ENCODE data around the gene ZNRF3.
"Not testable (repeated sequence)": the region's sequence is repeated elsewhere in the genome, so short reads cannot be mapped to it uniquely, and the experiment has no call there.

The ZNRF3 gene

GRCh38 chr22:28948860-28949551 is 65.6 kb downstream of the ZNRF3 start:
- Histone ChIP-seq H3K9me3 (ENCODE audit: low read length) (peaks cover 11% of the 10 kb centered on the region), H3K4me1 (ENCODE audit: insufficient read depth, low read length) (peaks cover 19% of the 10 kb centered on the region)
- H2AFZ ChIP-seq (ENCODE audit: low read depth, low read length); H3K36me3 ChIP-seq (ENCODE audit: insufficient read depth, low read length); H3K4me3 ChIP-seq (ENCODE audit: low read length); H3K27me3 ChIP-seq (ENCODE audit: insufficient read depth, low read length): not testable (repeated sequence)

- Histone ChIP-seq H3K9me3 (ENCODE audit: low read length) (peaks cover 11% of the 10 kb centered on the region), H2AFZ (ENCODE audit: low read depth, low read length) (no peak overlapping the region), H3K27me3 (ENCODE audit: insufficient read depth, low read length) (no peaks in the 10 kb centered on the region), H3K36me3 (ENCODE audit: insufficient read depth, low read length) (no peaks in the 10 kb centered on the region), H3K4me1 (ENCODE audit: insufficient read depth, low read length) (peaks cover 17% of the 10 kb centered on the region), H3K4me3 (ENCODE audit: low read length) (no peak overlapping the region)
Measured at GRCh38 chr22:28949788-28950187, 66.4 kb downstream of the ZNRF3 start.

GRCh38 chr22:28950617-28951411 is 67.4 kb downstream of the ZNRF3 start:
- Histone ChIP-seq H2AFZ (ENCODE audit: low read depth, low read length) (no peak overlapping the region), H3K36me3 (ENCODE audit: insufficient read depth, low read length) (no peaks in the 10 kb centered on the region), H3K4me1 (ENCODE audit: insufficient read depth, low read length) (peaks cover 17% of the 10 kb centered on the region)

GRCh38 chr22:28951530-28951929 is 68.2 kb downstream of the ZNRF3 start:
- Histone ChIP-seq H3K4me1 (ENCODE audit: insufficient read depth, low read length) (peaks cover 21% of the 10 kb centered on the region), H3K9me3 (ENCODE audit: low read length) (peaks cover 11% of the 10 kb centered on the region), H3K4me3 (ENCODE audit: low read length) (no peak overlapping the region), H2AFZ (ENCODE audit: low read depth, low read length) (no peak overlapping the region), H3K27me3 (ENCODE audit: insufficient read depth, low read length) (no peaks in the 10 kb centered on the region), H3K36me3 (ENCODE audit: insufficient read depth, low read length) (no peaks in the 10 kb centered on the region)

More at GRCh38 chr22:28950617-28951411, 67.4 kb downstream of the ZNRF3 start:
- Histone ChIP-seq H3K4me3 (ENCODE audit: low read length) (no peak overlapping the region), H3K27me3 (ENCODE audit: insufficient read depth, low read length) (no peaks in the 10 kb centered on the region), H3K9me3 (ENCODE audit: low read length) (peaks cover 11% of the 10 kb centered on the region)

- Histone ChIP-seq H2AFZ (ENCODE audit: low read depth, low read length) (no peak overlapping the region), H3K27me3 (ENCODE audit: insufficient read depth, low read length) (no peaks in the 10 kb centered on the region)
Measured at GRCh38 chr22:28951969-28952521, 68.7 kb downstream of the ZNRF3 start.

GRCh38 chr22:28952857-28953256 is 69.5 kb downstream of the ZNRF3 start:
- peaks cover 27% of the 10 kb centered on the region for H3K4me1 ChIP-seq (ENCODE audit: insufficient read depth, low read length)
- H3K4me3 ChIP-seq (ENCODE audit: low read length) = no peak overlapping the region
- H3K27me3 ChIP-seq (ENCODE audit: insufficient read depth, low read length) = no peaks in the 10 kb centered on the region
- no peaks in the 10 kb centered on the region for H3K36me3 ChIP-seq (ENCODE audit: insufficient read depth, low read length)
- H2AFZ ChIP-seq (ENCODE audit: low read depth, low read length) = no peak overlapping the region
- no peaks in the 10 kb centered on the region for H3K9me3 ChIP-seq (ENCODE audit: low read length)

More at GRCh38 chr22:28951969-28952521, 68.7 kb downstream of the ZNRF3 start:
- Histone ChIP-seq H3K36me3 (ENCODE audit: insufficient read depth, low read length) (no peaks in the 10 kb centered on the region), H3K4me1 (ENCODE audit: insufficient read depth, low read length) (peaks cover 26% of the 10 kb centered on the region), H3K4me3 (ENCODE audit: low read length) (no peak overlapping the region), H3K9me3 (ENCODE audit: low read length) (peaks cover 6% of the 10 kb centered on the region)

GRCh38 chr22:28953403-28953802 is 70.0 kb downstream of the ZNRF3 start:
- Histone ChIP-seq H3K4me1 (ENCODE audit: insufficient read depth, low read length) (peaks cover 27% of the 10 kb centered on the region), H3K27me3 (ENCODE audit: insufficient read depth, low read length) (no peaks in the 10 kb centered on the region), H3K36me3 (ENCODE audit: insufficient read depth, low read length) (no peaks in the 10 kb centered on the region), H2AFZ (ENCODE audit: low read depth, low read length) (no peak overlapping the region), H3K9me3 (ENCODE audit: low read length) (no peaks in the 10 kb centered on the region), H3K4me3 (ENCODE audit: low read length) (no peak overlapping the region)

- peaks cover 2% of the 10 kb centered on the region for H3K36me3 ChIP-seq (ENCODE audit: insufficient read depth, low read length)
- no peak overlapping the region for H3K4me3 ChIP-seq (ENCODE audit: low read length)
- peaks cover 27% of the 10 kb centered on the region for H3K4me1 ChIP-seq (ENCODE audit: insufficient read depth, low read length)
- H3K27me3 ChIP-seq (ENCODE audit: insufficient read depth, low read length) = no peaks in the 10 kb centered on the region
- no peak overlapping the region for H2AFZ ChIP-seq (ENCODE audit: low read depth, low read length)
- H3K9me3 ChIP-seq (ENCODE audit: low read length) = peaks cover 2% of the 10 kb centered on the region
Measured at GRCh38 chr22:28953976-28954880, 70.9 kb downstream of the ZNRF3 start.

- peaks cover 2% of the 10 kb centered on the region for H3K36me3 ChIP-seq (ENCODE audit: insufficient read depth, low read length)
- no peaks in the 10 kb centered on the region for H3K27me3 ChIP-seq (ENCODE audit: insufficient read depth, low read length)
- H3K4me1 ChIP-seq (ENCODE audit: insufficient read depth, low read length) = peaks cover 27% of the 10 kb centered on the region
- H3K9me3 ChIP-seq (ENCODE audit: low read length) = peaks cover 2% of the 10 kb centered on the region
- H2AFZ ChIP-seq (ENCODE audit: low read depth, low read length) = no peak overlapping the region
- H3K4me3 ChIP-seq (ENCODE audit: low read length) = no peak overlapping the region
Measured at GRCh38 chr22:28955817-28956216, 72.4 kb downstream of the ZNRF3 start.

GRCh38 chr22:28956506-28956905 is 73.1 kb downstream of the ZNRF3 start:
- Histone ChIP-seq H3K27me3 (ENCODE audit: insufficient read depth, low read length) (no peaks in the 10 kb centered on the region), H3K36me3 (ENCODE audit: insufficient read depth, low read length) (peaks cover 2% of the 10 kb centered on the region), H2AFZ (ENCODE audit: low read depth, low read length) (no peak overlapping the region)

GRCh38 chr22:28958611-28959010 is 75.2 kb downstream of the ZNRF3 start:
- H3K4me3 ChIP-seq (ENCODE audit: low read length) = no peak overlapping the region
- peaks cover 30% of the 10 kb centered on the region for H3K4me1 ChIP-seq (ENCODE audit: insufficient read depth, low read length)
- H3K27me3 ChIP-seq (ENCODE audit: insufficient read depth, low read length) = no peaks in the 10 kb centered on the region
- H3K9me3 ChIP-seq (ENCODE audit: low read length) = peaks cover 2% of the 10 kb centered on the region
- peaks cover 2% of the 10 kb centered on the region for H3K36me3 ChIP-seq (ENCODE audit: insufficient read depth, low read length)
- no peak overlapping the region for H2AFZ ChIP-seq (ENCODE audit: low read depth, low read length)

More at GRCh38 chr22:28956506-28956905, 73.1 kb downstream of the ZNRF3 start:
- peaks cover 27% of the 10 kb centered on the region for H3K4me1 ChIP-seq (ENCODE audit: insufficient read depth, low read length)
- H3K4me3 ChIP-seq (ENCODE audit: low read length) = no peak overlapping the region
- peaks cover 2% of the 10 kb centered on the region for H3K9me3 ChIP-seq (ENCODE audit: low read length)

- Histone ChIP-seq H3K4me1 (ENCODE audit: insufficient read depth, low read length) (peaks cover 20% of the 10 kb centered on the region), H3K27me3 (ENCODE audit: insufficient read depth, low read length) (no peaks in the 10 kb centered on the region), H3K4me3 (ENCODE audit: low read length) (no peak overlapping the region), H3K36me3 (ENCODE audit: insufficient read depth, low read length) (peaks cover 2% of the 10 kb centered on the region), H3K9me3 (ENCODE audit: low read length) (peaks cover 2% of the 10 kb centered on the region), H2AFZ (ENCODE audit: low read depth, low read length) (no peak overlapping the region)
Measured at GRCh38 chr22:28962042-28962554, 78.7 kb downstream of the ZNRF3 start.
